Fibroblast of lung (primary cell): Measurements from ENCODE around the gene CTPS2. TPM values are rescaled to one million over a fixed set of nuclear protein-coding genes. Genes with fewer than 3 reads are reported as not detected.
"Not testable (repeated sequence)": the region's sequence is repeated elsewhere in the genome, so short reads cannot be mapped to it uniquely, and the experiment has no call there.

Source experiments
- DNase-seq, 2 donors: peaks; one replicate each; pipeline versions ENCODE4 v3.0.0 to v3.0.0-alpha.2; 2010; ENCODE audit warnings: low read depth in 2 of 2
- H2AFZ ChIP-seq: 2 replicates; pipeline ENCODE4 v1.5.1; 2012; ENCODE audit warnings: low read length, control low read depth, inconsistent platforms
- H3K27ac ChIP-seq: 2 replicates; pipeline ENCODE4 v1.5.1; 2011; ENCODE audit warnings: low read length, control low read depth; ENCODE audit not compliant: insufficient read depth
- H3K27me3 ChIP-seq: 2 replicates; pipeline ENCODE4 v1.5.1; 2011; ENCODE audit warnings: mild to moderate bottlenecking, low read length; ENCODE audit not compliant: control insufficient read depth, insufficient read depth
- H3K36me3 ChIP-seq: 2 replicates; pipeline ENCODE4 v1.5.1; 2011; ENCODE audit warnings: low read length; ENCODE audit not compliant: control insufficient read depth, insufficient read depth
- H3K4me1 ChIP-seq: 2 replicates; pipeline ENCODE4 v1.5.1; 2011; ENCODE audit warnings: low read length; ENCODE audit not compliant: control insufficient read depth, insufficient read depth; ENCODE audit errors: extremely low read depth
- H3K4me2 ChIP-seq: 2 replicates; pipeline ENCODE4 v1.5.1; 2011; ENCODE audit warnings: low read length, control low read depth; ENCODE audit not compliant: insufficient read depth; ENCODE audit errors: extremely low read depth
- H3K4me3 ChIP-seq, 4 experiments: fragments of 200-600 bp in 1 of 4; sonication (generic) in 1 of 4; replicated peaks in 1 of 4; 2 replicates each; pipeline ENCODE4 v1.5.1; 2011 to 2016; ENCODE audit warnings: low read length in 4 of 4, low read depth in 3 of 4, mild to moderate bottlenecking in 3 of 4, control low read depth in 2 of 4, inconsistent platforms in 1 of 4, mixed read lengths in 1 of 4; ENCODE audit not compliant: insufficient read depth in 1 of 4; ENCODE audit errors: control extremely low read depth in 1 of 4
- H3K79me2 ChIP-seq: 2 replicates; pipeline ENCODE4 v1.5.1; 2012; ENCODE audit warnings: mild to moderate bottlenecking, low read length, inconsistent platforms; ENCODE audit not compliant: control insufficient read depth, insufficient read depth
- H3K9ac ChIP-seq: 2 replicates; pipeline ENCODE4 v1.5.1; 2011; ENCODE audit warnings: mild to moderate bottlenecking, low read length, control low read depth; ENCODE audit not compliant: insufficient read depth
- H3K9me3 ChIP-seq: 2 replicates; pipeline ENCODE4 v1.5.1; 2012; ENCODE audit warnings: low read depth, low read length; ENCODE audit not compliant: control insufficient read depth, insufficient read depth
- H4K20me1 ChIP-seq: 2 replicates; pipeline ENCODE4 v1.5.1; 2011; ENCODE audit warnings: low read length; ENCODE audit not compliant: control insufficient read depth, insufficient read depth; ENCODE audit errors: extremely low read depth
- CTCF ChIP-seq, 2 donors: IDR thresholded peaks in 1 of 2; conservative IDR thresholded peaks in 1 of 2; 1 replicate in 1 of 2; 2 replicates in 1 of 2; pipeline ENCODE4 v1.5.1; 2011 to 2012; ENCODE audit warnings: low read length in 2 of 2, control low read depth in 1 of 2, inconsistent platforms in 1 of 2, low read depth in 1 of 2, mild to moderate bottlenecking in 1 of 2
- EZH2 ChIP-seq: IDR thresholded peaks from 2 replicates; pipeline ENCODE4 v1.5.1; 2012; ENCODE audit warnings: low read length, control low read depth, mild to moderate bottlenecking; ENCODE audit errors: missing control alignments
- polyA plus RNA-seq, 2 donors: library from polyadenylated mRNA; depleted of rRNA in 1 of 2; stranded (reverse) in 1 of 2; unstranded in 1 of 2; fragments of >200 nt; gene quantifications; 2 replicates each; pipeline ENCODE4 v1.2.1, GENCODE V29; 2011 to 2012; ENCODE audit warnings: missing spikeins in 1 of 2
- total RNA-seq: library from RNA; depleted of rRNA; stranded (reverse); fragments of >200 nt; gene quantifications from 2 replicates; pipeline ENCODE4 v1.2.1, GENCODE V29; 2014

CTPS2 gene
- total and polyA plus RNA-seq, 2 donors (not counting 1 experiment from before 2014, with no cell fraction given), result 5.4 to 9.9 TPM

DNA sequence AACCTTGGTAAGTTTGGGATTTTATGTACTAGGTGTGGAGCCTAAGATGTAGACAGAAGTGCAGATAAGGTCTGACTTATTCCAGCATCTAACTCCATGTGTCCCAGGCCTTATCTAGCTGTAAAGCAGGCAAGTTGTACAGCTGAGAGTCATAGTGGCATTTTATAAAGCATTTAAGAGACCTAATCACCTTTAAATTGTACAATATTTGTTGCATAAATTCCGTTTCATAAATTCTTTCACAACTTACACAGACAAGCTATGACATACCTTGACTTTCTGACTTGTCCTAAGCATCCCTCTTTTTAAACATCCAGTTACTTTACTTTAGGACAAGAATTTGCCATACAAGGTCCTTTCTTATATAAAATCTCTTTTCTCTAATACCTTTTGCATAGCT is 18.0 kb upstream of the CTPS2 start:
- Histone ChIP-seq H3K27ac (no peak overlapping the region), H3K9ac (no peak overlapping the region), H3K4me2 (no peak overlapping the region), H4K20me1 (no peaks in the 10 kb centered on the region), H3K9me3 (no peaks in the 10 kb centered on the region), H2AFZ (no peak overlapping the region), H3K79me2 (peaks cover 4% of the 10 kb centered on the region), H3K4me3 (no peak overlapping the region), H3K36me3 (no peaks in the 10 kb centered on the region), H3K4me1 (no peaks in the 10 kb centered on the region), H3K27me3 (no peaks in the 10 kb centered on the region)
- TF ChIP-seq EZH2 (no peak), CTCF (conservative IDR thresholded peaks at IDR 0.05 in 1 of 2, IDR thresholded peaks at IDR 0.05 in 1 of 2; ENCODE audit: low read depth in 1 of 2, low read length in 2 of 2) (no peak)
- no peak for DNase-seq

GRCh38 chrX:16727637-16728036 is 15.2 kb upstream of the CTPS2 start:
- Histone ChIP-seq H3K9ac (no peak overlapping the region), H3K4me2 (no peak overlapping the region), H3K27ac (no peak overlapping the region), H3K27me3 (no peaks in the 10 kb centered on the region), H2AFZ (no peak overlapping the region), H3K4me3 (no peak overlapping the region), H3K79me2 (peaks cover 26% of the 10 kb centered on the region), H3K36me3 (no peaks in the 10 kb centered on the region), H3K9me3 (no peaks in the 10 kb centered on the region), H4K20me1 (no peaks in the 10 kb centered on the region), H3K4me1 (no peaks in the 10 kb centered on the region)
- no peak for TF ChIP-seq EZH2
- TF ChIP-seq CTCF (conservative IDR thresholded peaks at IDR 0.05 in 1 of 2, IDR thresholded peaks at IDR 0.05 in 1 of 2; ENCODE audit: low read depth in 1 of 2, low read length in 2 of 2), result no peak
- no peak for DNase-seq

DNA sequence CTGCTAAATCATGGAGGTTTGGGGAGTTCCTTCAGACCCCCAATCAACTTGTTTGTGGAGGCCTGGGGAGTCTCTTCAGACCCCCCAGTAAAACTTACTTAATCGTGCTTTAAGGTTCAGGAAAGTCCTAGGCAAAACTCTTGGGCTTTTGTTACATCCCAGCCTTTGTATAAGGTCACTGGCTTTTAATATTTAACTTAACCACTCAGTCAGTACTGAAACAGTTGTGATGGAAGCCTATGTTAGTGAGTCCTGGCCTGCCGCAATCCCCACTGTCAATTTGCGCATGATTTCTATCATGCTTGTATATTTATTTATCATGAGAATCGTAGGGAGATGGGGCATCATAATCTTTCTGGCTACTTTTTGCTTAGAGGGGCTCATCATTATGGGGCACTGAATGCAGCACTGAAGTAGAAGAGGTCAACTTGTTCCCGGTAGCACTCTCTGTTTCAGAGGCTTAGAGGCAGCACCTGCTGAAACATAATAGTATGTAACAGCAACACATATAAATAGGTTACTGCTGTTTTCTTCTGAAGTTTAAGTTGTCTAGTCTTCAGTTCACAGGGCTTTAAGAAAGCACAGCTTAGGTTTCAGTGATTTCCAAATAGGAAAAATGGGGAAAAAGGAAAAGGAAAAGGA is 14.0 kb upstream of the CTPS2 start:
- H3K36me3 ChIP-seq, H3K4me1 ChIP-seq, H3K9ac ChIP-seq, DNase-seq, H2AFZ ChIP-seq, H3K4me3 ChIP-seq, H3K4me2 ChIP-seq, H4K20me1 ChIP-seq, H3K27ac ChIP-seq, H3K27me3 ChIP-seq, H3K9me3 ChIP-seq: not testable (repeated sequence)
- peaks cover 33% of the 10 kb centered on the region for H3K79me2 ChIP-seq
